Astrocyte (in vitro differentiated cells and primary cell): ENCODE results near the gene OR2Y1. TPM values are rescaled to one million over a fixed set of nuclear protein-coding genes. Genes with fewer than 3 reads are reported as not detected.

ENCODE experiments used
- DNase-seq: peaks from one replicate; pipeline ENCODE4 v3.0.0-alpha.2; 2010; ENCODE audit warnings: low read depth
- FAIRE-seq: peaks from 2 replicates; lab custom pipeline; 2011; peaks lifted over from hg19 to GRCh38; lab: Jason Lieb, UNC
- H2AFZ ChIP-seq: 2 replicates; pipeline ENCODE4 v1.6.0; 2012; ENCODE audit warnings: low read depth, low read length, inconsistent platforms
- H3K27ac ChIP-seq: 2 replicates; pipeline ENCODE4 v1.5.1; 2011; ENCODE audit warnings: low read depth, low read length, inconsistent platforms
- H3K27me3 ChIP-seq: 2 replicates; pipeline ENCODE4 v1.6.0; 2011; ENCODE audit warnings: low read length, inconsistent platforms; ENCODE audit not compliant: insufficient read depth
- H3K36me3 ChIP-seq: 2 replicates; pipeline ENCODE4 v1.5.1; 2011; ENCODE audit warnings: low read length, inconsistent platforms; ENCODE audit not compliant: insufficient read depth
- H3K4me1 ChIP-seq: 2 replicates; pipeline ENCODE4 v1.5.1; 2011; ENCODE audit warnings: low read length, inconsistent platforms; ENCODE audit not compliant: insufficient read depth
- H3K4me2 ChIP-seq: 2 replicates; pipeline ENCODE4 v1.6.0; 2012; ENCODE audit warnings: low read length, inconsistent platforms
- H3K4me3 ChIP-seq: 2 replicates; pipeline ENCODE4 v1.5.1; 2011; ENCODE audit warnings: low read depth, mild to moderate bottlenecking, low read length, inconsistent platforms; ENCODE audit not compliant: insufficient read depth
- H3K79me2 ChIP-seq: 2 replicates; pipeline ENCODE4 v1.6.0; 2012; ENCODE audit warnings: mild to moderate bottlenecking, low read length, inconsistent platforms; ENCODE audit not compliant: insufficient read depth
- H3K9ac ChIP-seq: 2 replicates; pipeline ENCODE4 v1.6.0; 2012; ENCODE audit warnings: mild to moderate bottlenecking, low read length, inconsistent platforms
- H3K9me3 ChIP-seq: 2 replicates; pipeline ENCODE4 v1.5.1; 2012; ENCODE audit warnings: low read depth, mild to moderate bottlenecking, low read length, inconsistent platforms; ENCODE audit not compliant: insufficient read depth
- H4K20me1 ChIP-seq: 2 replicates; pipeline ENCODE4 v1.6.0; 2012; ENCODE audit warnings: low read length, inconsistent platforms; ENCODE audit not compliant: insufficient read depth
- H3K27ac Mint-ChIP-seq: one replicate; pipeline ENCODE4 v1.8.0; 2021; ENCODE audit warnings: mild to moderate bottlenecking, mixed read lengths; ENCODE audit not compliant: unreplicated experiment
- H3K27me3 Mint-ChIP-seq: one replicate; pipeline ENCODE4 v1.8.0; 2021; ENCODE audit warnings: low read depth, mixed read lengths; ENCODE audit not compliant: unreplicated experiment
- H3K36me3 Mint-ChIP-seq: one replicate; pipeline ENCODE4 v1.8.0; 2021; ENCODE audit warnings: low read depth, mixed read lengths; ENCODE audit not compliant: unreplicated experiment
- H3K4me1 Mint-ChIP-seq: one replicate; pipeline ENCODE4 v1.8.0; 2021; ENCODE audit warnings: low read depth, mixed read lengths; ENCODE audit not compliant: unreplicated experiment
- H3K4me3 Mint-ChIP-seq: one replicate; pipeline ENCODE4 v1.8.0; 2021; ENCODE audit warnings: mild to moderate bottlenecking, moderate library complexity, mixed read lengths; ENCODE audit not compliant: unreplicated experiment
- H3K9me3 Mint-ChIP-seq: one replicate; pipeline ENCODE4 v1.8.0; 2021; ENCODE audit warnings: mild to moderate bottlenecking, mixed read lengths; ENCODE audit not compliant: unreplicated experiment
- EZH2 ChIP-seq: IDR thresholded peaks from 2 replicates; pipeline ENCODE4 v1.6.1; 2012; ENCODE audit warnings: mild to moderate bottlenecking, low read length, inconsistent platforms; ENCODE audit not compliant: insufficient read depth
- total RNA-seq: library from RNA; stranded (reverse); gene quantifications from 2 replicates; pipeline ENCODE4 v1.2.1, GENCODE V29; 2021
- TF ChIP-seq, protein P1 (sequence below): IDR thresholded peaks from 2 replicates; pipeline ENCODE4 v1.5.1; 2011; ENCODE audit warnings: low read depth, mild to moderate bottlenecking, inconsistent platforms, low read length, moderate library complexity; ENCODE audit not compliant: insufficient read depth

The OR2Y1 gene
- total RNA-seq, 1 donor from 2014 or later: not detected

DNA sequence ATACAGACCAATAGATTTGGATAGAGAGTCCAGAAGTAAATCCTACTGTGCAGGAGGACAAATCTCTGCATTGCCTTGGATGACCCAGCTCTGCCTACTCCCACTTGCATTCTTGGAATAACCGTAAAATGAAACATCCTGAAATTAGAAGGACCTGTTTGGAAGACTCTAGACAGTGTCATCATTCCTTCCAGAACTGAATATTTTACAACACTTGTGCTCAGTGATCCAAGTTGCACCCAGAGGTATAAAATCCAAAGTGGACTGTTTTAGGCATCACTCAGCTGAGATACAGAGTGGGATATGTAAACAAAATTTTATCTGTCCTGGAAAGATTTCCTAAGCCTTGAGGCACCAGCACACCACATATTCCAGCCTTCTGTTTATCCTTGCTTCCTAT is 43.7 kb downstream of the OR2Y1 start:
- peaks cover 20% of the 10 kb centered on the region for H3K27me3 Mint-ChIP-seq
- no peak for TF ChIP-seq EZH2
- TF ChIP-seq, protein P1, sequence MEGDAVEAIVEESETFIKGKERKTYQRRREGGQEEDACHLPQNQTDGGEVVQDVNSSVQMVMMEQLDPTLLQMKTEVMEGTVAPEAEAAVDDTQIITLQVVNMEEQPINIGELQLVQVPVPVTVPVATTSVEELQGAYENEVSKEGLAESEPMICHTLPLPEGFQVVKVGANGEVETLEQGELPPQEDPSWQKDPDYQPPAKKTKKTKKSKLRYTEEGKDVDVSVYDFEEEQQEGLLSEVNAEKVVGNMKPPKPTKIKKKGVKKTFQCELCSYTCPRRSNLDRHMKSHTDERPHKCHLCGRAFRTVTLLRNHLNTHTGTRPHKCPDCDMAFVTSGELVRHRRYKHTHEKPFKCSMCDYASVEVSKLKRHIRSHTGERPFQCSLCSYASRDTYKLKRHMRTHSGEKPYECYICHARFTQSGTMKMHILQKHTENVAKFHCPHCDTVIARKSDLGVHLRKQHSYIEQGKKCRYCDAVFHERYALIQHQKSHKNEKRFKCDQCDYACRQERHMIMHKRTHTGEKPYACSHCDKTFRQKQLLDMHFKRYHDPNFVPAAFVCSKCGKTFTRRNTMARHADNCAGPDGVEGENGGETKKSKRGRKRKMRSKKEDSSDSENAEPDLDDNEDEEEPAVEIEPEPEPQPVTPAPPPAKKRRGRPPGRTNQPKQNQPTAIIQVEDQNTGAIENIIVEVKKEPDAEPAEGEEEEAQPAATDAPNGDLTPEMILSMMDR: no peak
- Histone ChIP-seq H2AFZ (no peak overlapping the region), H3K9ac (no peak overlapping the region), H3K27me3 (no peaks in the 10 kb centered on the region), H3K36me3 (no peaks in the 10 kb centered on the region), H3K4me2 (no peak overlapping the region), H3K4me1 (no peaks in the 10 kb centered on the region), H3K4me3 (no peak overlapping the region), H3K79me2 (no peaks in the 10 kb centered on the region), H4K20me1 (no peaks in the 10 kb centered on the region), H3K27ac (no peak overlapping the region), H3K9me3 (peaks cover 2% of the 10 kb centered on the region)
- DNase-seq (no peak), FAIRE-seq (no peak)
- H3K36me3 Mint-ChIP-seq: no peaks in the 10 kb centered on the region
- H3K4me3 Mint-ChIP-seq: no peak overlapping the region
- H3K9me3 Mint-ChIP-seq: peaks cover 9% of the 10 kb centered on the region
- H3K4me1 Mint-ChIP-seq: no peaks in the 10 kb centered on the region
- H3K27ac Mint-ChIP-seq: no peak overlapping the region

DNA sequence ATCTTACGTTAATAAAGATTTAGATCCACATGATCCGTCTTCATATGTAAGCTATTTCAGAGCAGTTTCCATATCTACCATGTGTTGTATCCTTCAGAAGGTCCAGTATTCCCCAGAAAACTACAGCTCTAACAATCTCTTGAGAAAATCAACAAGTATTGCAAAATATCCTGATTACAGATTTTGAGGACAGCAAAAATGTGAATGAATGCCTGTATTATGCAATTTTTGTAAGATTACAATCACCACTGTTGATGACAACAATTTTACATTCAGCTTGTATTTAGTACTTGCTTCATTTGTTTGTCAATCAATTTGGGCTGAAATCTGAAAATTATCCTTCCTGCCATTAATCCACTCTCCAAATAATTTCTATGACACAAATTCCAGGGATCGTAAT is 47.4 kb downstream of the OR2Y1 start:
- no peak overlapping the region for H2AFZ ChIP-seq
- no peaks in the 10 kb centered on the region for H4K20me1 ChIP-seq
- H3K27ac Mint-ChIP-seq: no peak overlapping the region
- H3K4me3 ChIP-seq: no peak overlapping the region
- DNase-seq (no peak), FAIRE-seq (no peak)
- H3K27me3 ChIP-seq: peaks cover 4% of the 10 kb centered on the region
- peaks cover 7% of the 10 kb centered on the region for H3K9me3 Mint-ChIP-seq
- H3K9me3 ChIP-seq: peaks cover 2% of the 10 kb centered on the region
- H3K79me2 ChIP-seq: no peaks in the 10 kb centered on the region
- H3K36me3 Mint-ChIP-seq: no peaks in the 10 kb centered on the region
- H3K4me1 ChIP-seq: no peaks in the 10 kb centered on the region
- no peak overlapping the region for H3K4me3 Mint-ChIP-seq
- H3K4me1 Mint-ChIP-seq: peaks cover 5% of the 10 kb centered on the region
- H3K4me2 ChIP-seq: no peak overlapping the region
- H3K36me3 ChIP-seq: no peaks in the 10 kb centered on the region
- no peak overlapping the region for H3K27ac ChIP-seq
- H3K9ac ChIP-seq: no peak overlapping the region
- TF ChIP-seq, protein P1: no peak
- TF ChIP-seq EZH2: no peak
- peaks cover 21% of the 10 kb centered on the region for H3K27me3 Mint-ChIP-seq

DNA sequence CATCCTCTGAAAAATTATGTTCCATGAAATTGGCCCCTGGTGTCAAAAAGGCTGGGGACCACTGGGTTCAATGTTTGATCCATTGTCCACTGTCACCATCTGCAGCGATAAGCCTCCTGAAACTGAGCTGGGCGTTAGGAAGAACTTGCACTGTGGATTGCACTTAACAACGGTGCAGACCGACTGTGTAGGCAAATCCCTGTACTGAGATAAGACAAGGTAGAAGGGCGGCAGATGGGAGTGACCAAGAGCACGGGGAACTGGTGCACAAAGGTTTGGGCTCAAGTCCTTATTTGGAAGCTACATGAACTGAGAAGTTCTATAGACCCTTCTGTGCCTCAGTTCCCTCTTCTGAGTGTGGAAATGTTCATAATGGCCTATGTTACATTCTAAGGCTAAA is 48.8 kb downstream of the OR2Y1 start:
- H3K9me3 Mint-ChIP-seq: peaks cover 6% of the 10 kb centered on the region

More for the DNA sequence above, 48.8 kb downstream of the OR2Y1 start:
- FAIRE-seq (no peak), DNase-seq (no peak)
- no peaks in the 10 kb centered on the region for H3K36me3 Mint-ChIP-seq
- no peaks in the 10 kb centered on the region for H3K36me3 ChIP-seq
- peaks cover 2% of the 10 kb centered on the region for H3K9me3 ChIP-seq
- no peak overlapping the region for H3K4me3 Mint-ChIP-seq
- no peaks in the 10 kb centered on the region for H4K20me1 ChIP-seq
- TF ChIP-seq EZH2: no peak
- H3K27ac ChIP-seq: no peak overlapping the region
- no peak overlapping the region for H3K4me2 ChIP-seq
- H3K4me1 ChIP-seq: no peaks in the 10 kb centered on the region
- no peak overlapping the region for H3K27ac Mint-ChIP-seq
- H2AFZ ChIP-seq: no peak overlapping the region
- no peak overlapping the region for H3K9ac ChIP-seq
- H3K27me3 ChIP-seq: peaks cover 4% of the 10 kb centered on the region
- H3K4me1 Mint-ChIP-seq: peaks cover 5% of the 10 kb centered on the region
- no peaks in the 10 kb centered on the region for H3K79me2 ChIP-seq
- H3K4me3 ChIP-seq: no peak overlapping the region
- H3K27me3 Mint-ChIP-seq: peaks cover 24% of the 10 kb centered on the region
